HG02970 (cell line): ENCODE measurements around the gene PJVK.
"Not testable (repeated sequence)": the region's sequence is repeated elsewhere in the genome, so short reads cannot be mapped to it uniquely, and the experiment has no call there.

Source experiments
- ATAC-seq: cut with Tn5 transposase; IDR thresholded peaks from one replicate; pipeline ENCODE4 v1.9.1; 2021; ENCODE audit warnings: mild to moderate bottlenecking, moderate library complexity, moderate number of reproducible peaks; ENCODE audit not compliant: unreplicated experiment, low FRiP score

Gene PJVK

DNA sequence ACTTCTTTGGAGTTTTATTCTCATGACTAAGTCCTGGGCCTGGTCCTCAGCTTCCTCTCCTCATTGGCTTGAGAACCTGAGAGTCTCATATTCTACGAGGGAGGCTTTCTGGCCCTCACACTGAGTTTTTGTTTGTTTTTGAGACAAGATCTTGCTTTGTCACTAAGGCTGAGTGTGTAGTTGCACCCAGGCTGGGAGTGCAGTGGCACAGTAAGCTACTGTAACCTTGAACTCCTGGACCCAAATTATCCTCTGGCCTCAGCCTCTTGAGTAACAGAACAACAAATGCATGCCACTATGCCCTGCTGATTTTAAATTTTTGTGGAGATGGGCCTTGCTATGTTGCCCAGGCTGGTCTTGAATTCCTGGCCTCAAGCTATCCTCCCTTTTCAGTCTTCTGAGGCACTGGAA is 22.8 kb upstream of the PJVK start:
- ATAC-seq: no peak

DNA sequence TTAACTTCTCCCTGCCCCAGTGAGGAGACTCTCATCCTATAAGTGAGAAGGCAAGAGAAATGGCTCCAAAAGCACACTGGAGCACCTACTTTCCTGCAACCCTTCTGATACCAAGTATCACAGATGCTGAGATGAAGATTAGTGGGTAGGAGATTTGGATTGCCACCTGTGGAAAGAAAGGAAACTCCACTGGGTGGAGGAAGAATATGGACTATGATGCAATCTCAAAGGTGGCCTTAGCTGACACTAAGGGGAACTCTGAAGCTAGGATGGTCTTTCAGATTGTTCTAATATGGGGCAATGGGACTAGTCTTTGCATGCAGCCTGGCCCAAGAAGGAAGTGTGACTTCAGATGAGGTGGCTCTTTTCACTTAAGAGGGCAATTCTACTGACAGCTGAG is 21.8 kb upstream of the PJVK start:
- ATAC-seq: no peak

GRCh38 chr2:178436662-178437061 is 14.5 kb upstream of the PJVK start:
- no peak for ATAC-seq

DNA sequence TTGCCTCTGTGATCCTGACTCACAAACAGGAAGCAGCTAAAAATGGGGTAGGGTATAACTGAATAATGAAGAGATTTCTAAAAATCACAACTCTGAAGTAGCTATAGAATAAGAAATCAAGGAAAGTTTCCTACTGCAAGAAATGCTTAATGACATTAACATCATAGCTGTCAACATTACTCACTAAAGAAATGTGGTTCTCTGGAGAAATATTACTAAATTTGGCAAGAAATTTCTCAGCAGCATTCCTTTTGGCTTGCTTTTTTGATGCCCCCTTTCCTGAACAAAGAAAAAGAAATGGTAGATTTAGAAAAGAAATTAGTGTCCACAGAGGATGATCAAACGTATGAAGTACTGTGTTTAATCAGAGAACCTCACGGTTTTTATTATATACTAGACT is 9.8 kb upstream of the PJVK start:
- ATAC-seq: no peak

GRCh38 chr2:178448968-178449661 is 2.1 kb upstream of the PJVK start:
- no peak for ATAC-seq

DNA sequence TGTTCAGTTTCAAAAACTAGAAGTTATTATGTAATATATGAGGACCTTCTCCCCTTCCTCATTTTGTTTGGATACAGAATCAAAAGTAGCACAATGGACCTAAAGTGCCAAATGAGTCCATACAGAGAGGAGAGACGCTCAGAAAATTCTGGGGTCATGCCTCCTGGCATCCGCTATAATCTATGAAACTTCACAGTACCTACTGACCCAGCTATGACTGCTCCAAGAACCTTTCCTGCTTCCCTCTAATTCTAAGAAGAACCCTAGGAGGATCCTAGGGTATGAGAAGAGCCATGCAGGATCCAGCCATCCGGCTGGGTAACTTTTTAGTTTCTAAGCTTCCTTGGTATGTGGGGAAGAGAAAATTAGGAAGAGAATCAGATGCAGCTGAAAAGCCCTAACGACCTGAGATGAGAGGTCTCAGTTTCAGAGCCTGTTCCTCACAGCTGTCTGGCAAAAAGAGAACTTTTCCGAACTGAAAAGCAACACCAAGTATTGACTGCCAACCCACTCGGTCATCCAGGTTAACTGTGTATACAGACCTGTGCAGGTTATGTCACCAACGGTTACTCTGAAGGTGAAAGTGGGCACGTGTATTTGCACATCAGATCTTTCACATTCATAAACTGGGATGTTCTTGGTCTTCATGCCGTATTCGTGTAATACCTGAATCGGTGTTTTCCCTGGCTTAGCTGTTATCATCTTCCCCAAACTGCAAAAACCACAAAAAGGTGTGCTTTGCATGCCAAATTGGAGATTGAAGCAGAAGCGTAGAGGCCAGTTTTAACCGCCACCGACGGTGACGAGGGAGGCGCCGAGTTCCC is 1.3 kb upstream of the PJVK start:
- peak; percentile 9 for ATAC-seq

DNA sequence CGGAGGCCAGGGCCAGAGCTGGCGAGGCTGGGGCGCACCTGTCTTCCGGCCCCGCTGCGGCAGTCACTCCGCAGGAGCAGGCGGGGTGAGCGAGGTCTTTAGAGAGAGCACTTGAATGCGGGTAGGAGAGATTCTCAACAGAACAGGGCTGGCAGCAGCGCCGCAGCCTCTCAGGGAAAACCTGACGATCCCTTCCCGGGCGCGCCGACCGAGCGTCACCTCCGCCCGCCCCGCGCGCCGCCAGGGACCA is 729 bp upstream of the PJVK start:
- peak; percentile 41 for ATAC-seq

GRCh38 chr2:178452334-178452733 is 1.2 kb downstream of the PJVK start:
- ATAC-seq: no peak

GRCh38 chr2:178452870-178453269 is 1.7 kb downstream of the PJVK start:
- ATAC-seq: no peak

GRCh38 chr2:178455947-178456346 is 4.8 kb downstream of the PJVK start:
- ATAC-seq: no peak

- ATAC-seq: no peak
Observed at GRCh38 chr2:178457390-178457886, 6.3 kb downstream of the PJVK start.

DNA sequence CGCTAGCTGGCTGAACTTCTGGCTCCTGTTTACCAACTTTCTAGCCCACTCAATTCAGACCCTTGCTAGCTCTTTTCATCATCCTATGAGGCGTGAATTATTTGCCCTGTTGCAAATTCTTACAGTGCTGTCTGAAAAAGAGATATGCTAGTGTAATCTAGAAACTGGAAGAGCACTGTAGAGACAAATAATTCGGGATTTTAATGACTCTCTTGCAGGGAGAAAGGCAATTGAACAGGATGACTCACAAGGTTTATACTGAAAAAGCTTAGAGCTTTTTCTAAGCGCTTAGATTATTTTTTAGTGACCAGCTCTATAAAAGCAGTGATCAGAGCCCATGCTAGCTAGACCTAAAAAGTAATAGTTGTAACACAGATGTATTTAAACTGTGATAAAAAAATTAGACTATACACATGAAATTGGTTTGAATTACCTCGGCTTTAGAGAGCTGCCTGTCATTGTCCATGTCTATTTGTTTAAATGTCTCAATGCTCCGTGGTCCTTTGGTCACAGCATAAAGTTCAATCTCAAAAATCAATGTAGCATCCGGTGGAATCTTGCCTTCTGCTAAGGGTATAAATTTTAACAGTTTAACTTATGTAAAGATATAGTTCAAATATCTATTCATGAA is 18.2 kb downstream of the PJVK start:
- no peak for ATAC-seq

DNA sequence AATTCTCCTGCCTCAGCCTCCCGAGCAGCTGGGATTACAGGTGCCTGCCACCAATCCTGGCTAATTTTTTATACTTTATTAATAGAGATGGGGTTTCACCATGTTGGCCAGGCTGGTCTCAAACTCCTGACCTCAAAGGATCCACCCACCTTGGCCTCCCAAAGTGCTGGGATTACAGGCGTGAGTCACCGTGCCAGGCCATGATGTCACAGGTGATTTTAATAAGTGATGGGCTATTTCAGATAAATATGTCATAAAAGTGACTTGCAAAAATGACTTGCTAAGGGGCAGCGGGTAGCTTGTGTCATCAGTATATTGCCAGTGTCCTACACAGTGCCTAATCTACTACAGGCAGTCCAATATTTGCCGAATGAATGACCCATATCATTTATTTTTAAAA is 20.1 kb downstream of the PJVK start:
- ATAC-seq: not testable (repeated sequence)

DNA sequence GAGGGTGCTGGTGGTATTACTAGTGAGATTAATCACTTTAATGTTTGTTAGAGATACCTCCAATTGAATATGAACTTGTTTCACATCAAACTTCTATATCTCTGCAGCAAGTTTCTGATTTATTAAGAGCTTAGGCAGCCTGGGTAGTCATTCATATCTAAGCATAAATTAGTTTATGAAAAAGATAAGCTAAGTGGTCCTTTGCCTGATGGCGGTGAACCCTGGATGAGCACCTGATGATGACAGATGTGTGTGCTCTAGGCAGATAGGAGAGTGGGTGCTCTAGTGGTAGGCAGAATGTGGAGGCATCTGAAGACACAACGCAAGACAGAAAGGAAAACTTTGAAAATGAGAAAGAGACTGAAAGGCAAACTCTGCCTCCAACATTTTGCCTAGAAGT is 22.2 kb downstream of the PJVK start:
- ATAC-seq: no peak

- no peak for ATAC-seq
Observed at GRCh38 chr2:178473931-178474330, 22.8 kb downstream of the PJVK start.

DNA sequence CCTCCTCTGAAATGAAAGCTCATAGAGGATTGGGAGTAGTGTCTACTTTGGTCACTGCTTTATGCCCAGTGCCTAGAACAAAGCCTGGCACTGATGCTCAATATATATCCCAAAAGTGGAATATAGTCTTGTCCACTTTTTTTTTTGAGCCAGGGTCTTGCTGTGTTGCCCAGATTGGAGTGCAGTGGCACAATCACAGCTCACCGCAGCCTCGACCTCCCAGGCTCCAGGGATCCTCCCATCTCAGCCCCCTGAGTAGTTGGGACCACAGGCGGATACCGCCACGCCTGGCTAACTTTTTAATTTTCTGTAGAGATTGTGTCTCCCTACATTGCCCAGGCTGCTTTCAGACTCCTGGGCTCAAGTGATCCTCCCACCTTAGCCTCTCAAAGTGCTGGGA is 23.4 kb downstream of the PJVK start:
- no peak for ATAC-seq

GRCh38 chr2:178476477-178476876 is 25.3 kb downstream of the PJVK start:
- ATAC-seq: no peak

GRCh38 chr2:178477443-178478129 is 26.4 kb downstream of the PJVK start:
- no peak for ATAC-seq

DNA sequence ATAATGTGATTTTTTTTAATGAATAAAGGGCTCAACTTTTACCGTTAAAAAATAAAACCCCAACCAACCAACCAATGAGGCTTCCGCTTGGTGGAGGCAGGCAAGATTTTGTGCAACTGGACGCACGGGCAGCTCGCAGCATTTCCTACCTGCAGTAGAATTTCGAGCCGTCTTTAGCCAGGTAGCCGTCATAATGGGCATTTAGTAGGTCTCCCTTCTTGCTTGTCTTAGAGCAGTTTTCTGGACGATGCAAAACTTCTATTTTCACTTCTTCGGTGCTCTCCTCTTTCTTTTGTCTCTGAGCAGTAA is 26.9 kb downstream of the PJVK start:
- no peak for ATAC-seq

GRCh38 chr2:178478439-178479274 is 27.5 kb downstream of the PJVK start, which contains the start of gene FKBP7:
Gene FKBP7 (minus strand): TSS chr2:178478600. CDS start chr2:178478499, 101 bp downstream.
- ATAC-seq: peak; percentile 40
